GM23338 (cell line): Measurements from ENCODE around the gene KIAA0513. TPM values are rescaled to one million over a fixed set of nuclear protein-coding genes. Genes with fewer than 3 reads are reported as not detected.
A peak's percentile ranks its signal among the peaks of the same experiment; 100 is the strongest.

ENCODE experiments used
- ATAC-seq: fragments of 200-7000 bp; cut with Tn5 transposase; 3 replicates; pipeline ENCODE4 v1.9.1; 2020
- DNase-seq: peaks from one replicate; pipeline ENCODE4 v3.0.0-alpha.2; 2015; ENCODE audit warnings: low spot score
- H2AFZ ChIP-seq: fragments of 200-600 bp; sonication (generic); 2 replicates; pipeline ENCODE4 v1.8.0; 2016; ENCODE audit warnings: antibody characterized with exemption, mild to moderate bottlenecking, moderate library complexity
- H3F3A ChIP-seq: fragments of 200-600 bp; sonication (generic); replicated peaks from 2 replicates; pipeline ENCODE4 v1.8.0; 2017; ENCODE audit warnings: antibody characterized with exemption, mixed run types, low read depth
- H3K27ac ChIP-seq: fragments of 200-600 bp; sonication (generic); 2 replicates; pipeline ENCODE4 v1.6.1; 2016; ENCODE audit warnings: low read depth
- H3K27me3 ChIP-seq: fragments of 200-600 bp; sonication (generic); 2 replicates; pipeline ENCODE4 v1.8.0; 2016; ENCODE audit warnings: mild to moderate bottlenecking, mixed run types, moderate library complexity; ENCODE audit not compliant: insufficient read depth
- H3K36me3 ChIP-seq: fragments of 200-600 bp; sonication (generic); 2 replicates; pipeline ENCODE4 v1.8.0; 2016; ENCODE audit warnings: mild to moderate bottlenecking; ENCODE audit not compliant: insufficient read depth
- H3K4me1 ChIP-seq: fragments of 200-600 bp; sonication (generic); 2 replicates; pipeline ENCODE4 v1.8.0; 2016; ENCODE audit warnings: mild to moderate bottlenecking, moderate library complexity; ENCODE audit not compliant: insufficient read depth
- H3K4me2 ChIP-seq: fragments of 200-600 bp; sonication (generic); 2 replicates; pipeline ENCODE4 v1.7.1; 2017; ENCODE audit warnings: mixed run types
- H3K4me3 ChIP-seq: fragments of 200-600 bp; sonication (generic); 2 replicates; pipeline ENCODE4 v1.6.1; 2016; ENCODE audit warnings: mixed run types
- H3K79me2 ChIP-seq: fragments of 200-600 bp; sonication (generic); replicated peaks from 2 replicates; pipeline ENCODE4 v1.8.0; 2017; ENCODE audit warnings: mild to moderate bottlenecking; ENCODE audit not compliant: insufficient read depth
- H3K9me2 ChIP-seq: fragments of 200-600 bp; sonication (generic); 2 replicates; pipeline ENCODE4 v1.8.0; 2017; ENCODE audit not compliant: insufficient read depth
- H4K20me1 ChIP-seq: fragments of 200-600 bp; sonication (generic); replicated peaks from 2 replicates; pipeline ENCODE4 v1.8.0; 2017; ENCODE audit warnings: mild to moderate bottlenecking; ENCODE audit not compliant: insufficient read depth
- H3K27ac Mint-ChIP-seq: 2 replicates; pipeline ENCODE4 v1.8.0; 2020; ENCODE audit warnings: inconsistent platforms, mild to moderate bottlenecking, moderate library complexity, mixed read lengths
- H3K27me3 Mint-ChIP-seq: 3 replicates; pipeline ENCODE4 v1.8.0; 2022; ENCODE audit warnings: low read depth, mild to moderate bottlenecking, moderate library complexity, mixed read lengths, inconsistent platforms; ENCODE audit not compliant: insufficient read depth, poor library complexity
- H3K36me3 Mint-ChIP-seq: 3 replicates; pipeline ENCODE4 v1.8.0; 2021; ENCODE audit warnings: low read depth, mild to moderate bottlenecking, inconsistent platforms, moderate library complexity, mixed read lengths
- H3K4me1 Mint-ChIP-seq: 3 replicates; pipeline ENCODE4 v1.8.0; 2020; ENCODE audit warnings: mild to moderate bottlenecking, inconsistent platforms, mixed read lengths
- H3K4me3 Mint-ChIP-seq: 3 replicates; pipeline ENCODE4 v1.8.0; 2021; ENCODE audit warnings: moderate library complexity, mild to moderate bottlenecking, inconsistent platforms, mixed read lengths
- H3K9me3 Mint-ChIP-seq: 3 replicates; pipeline ENCODE4 v1.8.0; 2020; ENCODE audit warnings: moderate library complexity, mild to moderate bottlenecking, inconsistent platforms, mixed read lengths
- CREB1 ChIP-seq: fragments of 250-450 bp; sonication (Bioruptor Pico); IDR thresholded peaks from 2 replicates; pipeline ENCODE4 v1.5.0; 2020; ENCODE audit warnings: low read depth, mild to moderate bottlenecking, moderate library complexity
- CTCF ChIP-seq, 2 experiments: fragments of 200-600 bp in 1 of 2; sonication (generic) in 1 of 2; conservative IDR thresholded peaks; 2 replicates each; pipeline versions ENCODE4 v1.5.1 to v1.6.1; 2016 to 2017; ENCODE audit warnings: antibody characterized with exemption in 2 of 2, low read depth in 2 of 2, mild to moderate bottlenecking in 2 of 2, moderate library complexity in 1 of 2
- ETS1 ChIP-seq: IDR thresholded peaks from 2 replicates; pipeline ENCODE4 v1.6.1; 2016; ENCODE audit warnings: antibody characterized with exemption
- EZH2phosphoT487 ChIP-seq: fragments of 200-600 bp; sonication (generic); IDR thresholded peaks from one replicate; pipeline ENCODE4 v1.8.1; 2018; ENCODE audit warnings: antibody characterized with exemption; ENCODE audit not compliant: unreplicated experiment
- JUNB ChIP-seq: IDR thresholded peaks from one replicate; pipeline ENCODE4 v1.6.1; 2016; ENCODE audit warnings: antibody characterized with exemption; ENCODE audit not compliant: unreplicated experiment
- NANOG ChIP-seq: IDR thresholded peaks from 2 replicates; pipeline ENCODE4 v1.6.1; 2016; ENCODE audit warnings: antibody characterized with exemption, borderline replicate concordance
- POLR2AphosphoS5 ChIP-seq: IDR thresholded peaks from 2 replicates; pipeline ENCODE4 v1.6.1; 2016; ENCODE audit warnings: antibody characterized with exemption, low read depth
- ZNF114 ChIP-seq: fragments of 250-450 bp; sonication (Bioruptor Pico); IDR thresholded peaks from 2 replicates; pipeline ENCODE4 v1.5.0; 2020; ENCODE audit warnings: mild to moderate bottlenecking, moderate library complexity
- ZNF331 ChIP-seq: fragments of 250-450 bp; sonication (Bioruptor Pico); IDR thresholded peaks from 2 replicates; pipeline ENCODE4 v1.5.0; 2020; ENCODE audit warnings: low read depth, mild to moderate bottlenecking, moderate library complexity
- polyA plus RNA-seq: library from polyadenylated mRNA; unstranded; fragments of >200 nt; fragmentation: Nextera tagmentation; extraction: Ambion mirVana; gene quantifications from 2 replicates; pipeline ENCODE4 v1.2.1, GENCODE V29; 2016
- total RNA-seq: library from RNA; depleted of rRNA; stranded (reverse); fragments of >200 nt; shearing (Covaris generic); gene quantifications from 2 replicates; pipeline ENCODE4 v1.2.3, GENCODE V29; 2014
- TF ChIP-seq, protein P1 (sequence below): fragments of 250-450 bp; sonication (Bioruptor Pico); IDR thresholded peaks from 2 replicates; pipeline ENCODE4 v1.5.0; 2020; ENCODE audit warnings: mild to moderate bottlenecking, moderate library complexity

Gene KIAA0513
- total and polyA plus RNA-seq, 2 experiments from 2014 or later, result 2.1 to 8.7 TPM

GRCh38 chr16:85074225-85074914 is 46.8 kb downstream of the KIAA0513 start (continued):
- TF ChIP-seq POLR2AphosphoS5 (no peak), JUNB (no peak), CTCF (conservative IDR thresholded peaks at IDR 0.05; ENCODE audit: low read depth in 2 of 2) (no peak), ETS1 (no peak), NANOG (no peak)

- Histone ChIP-seq H4K20me1 (no peaks in the 10 kb centered on the region; the same call in 1 of the 2 replicates), H2AFZ (no peak overlapping the region), H3K27me3 (no peaks in the 10 kb centered on the region), H3K79me2 (no peaks in the 10 kb centered on the region), H3K4me2 (no peak overlapping the region), H3K27ac (no peak overlapping the region), H3K9me2 (no peaks in the 10 kb centered on the region), H3K36me3 (no peaks in the 10 kb centered on the region), H3K4me1 (no peaks in the 10 kb centered on the region; the same call in 1 of the 2 replicates), H3F3A (no peaks in the 10 kb centered on the region), H3K4me3 (no peak overlapping the region)
- Mint-ChIP-seq H3K4me3 (no peak overlapping the region), H3K27me3 (peaks cover 22% of the 10 kb centered on the region), H3K36me3 (peaks cover 4% of the 10 kb centered on the region; the same call in 1 of the 3 replicates), H3K4me1 (peaks cover 13% of the 10 kb centered on the region), H3K27ac (no peak overlapping the region), H3K9me3 (no peaks in the 10 kb centered on the region)
- DNase-seq (peak; percentile 74), ATAC-seq (peak; percentile 83)
- TF ChIP-seq ZNF331 (CRISPR knock-in tag) (no peak), EZH2phosphoT487 (no peak), NANOG (no peak), ZNF114 (CRISPR knock-in tag) (no peak), POLR2AphosphoS5 (no peak), ETS1 (no peak), CTCF (conservative IDR thresholded peaks at IDR 0.05; ENCODE audit: low read depth in 2 of 2) (no peak), CREB1 (no peak), JUNB (no peak)
- TF ChIP-seq, protein P1, sequence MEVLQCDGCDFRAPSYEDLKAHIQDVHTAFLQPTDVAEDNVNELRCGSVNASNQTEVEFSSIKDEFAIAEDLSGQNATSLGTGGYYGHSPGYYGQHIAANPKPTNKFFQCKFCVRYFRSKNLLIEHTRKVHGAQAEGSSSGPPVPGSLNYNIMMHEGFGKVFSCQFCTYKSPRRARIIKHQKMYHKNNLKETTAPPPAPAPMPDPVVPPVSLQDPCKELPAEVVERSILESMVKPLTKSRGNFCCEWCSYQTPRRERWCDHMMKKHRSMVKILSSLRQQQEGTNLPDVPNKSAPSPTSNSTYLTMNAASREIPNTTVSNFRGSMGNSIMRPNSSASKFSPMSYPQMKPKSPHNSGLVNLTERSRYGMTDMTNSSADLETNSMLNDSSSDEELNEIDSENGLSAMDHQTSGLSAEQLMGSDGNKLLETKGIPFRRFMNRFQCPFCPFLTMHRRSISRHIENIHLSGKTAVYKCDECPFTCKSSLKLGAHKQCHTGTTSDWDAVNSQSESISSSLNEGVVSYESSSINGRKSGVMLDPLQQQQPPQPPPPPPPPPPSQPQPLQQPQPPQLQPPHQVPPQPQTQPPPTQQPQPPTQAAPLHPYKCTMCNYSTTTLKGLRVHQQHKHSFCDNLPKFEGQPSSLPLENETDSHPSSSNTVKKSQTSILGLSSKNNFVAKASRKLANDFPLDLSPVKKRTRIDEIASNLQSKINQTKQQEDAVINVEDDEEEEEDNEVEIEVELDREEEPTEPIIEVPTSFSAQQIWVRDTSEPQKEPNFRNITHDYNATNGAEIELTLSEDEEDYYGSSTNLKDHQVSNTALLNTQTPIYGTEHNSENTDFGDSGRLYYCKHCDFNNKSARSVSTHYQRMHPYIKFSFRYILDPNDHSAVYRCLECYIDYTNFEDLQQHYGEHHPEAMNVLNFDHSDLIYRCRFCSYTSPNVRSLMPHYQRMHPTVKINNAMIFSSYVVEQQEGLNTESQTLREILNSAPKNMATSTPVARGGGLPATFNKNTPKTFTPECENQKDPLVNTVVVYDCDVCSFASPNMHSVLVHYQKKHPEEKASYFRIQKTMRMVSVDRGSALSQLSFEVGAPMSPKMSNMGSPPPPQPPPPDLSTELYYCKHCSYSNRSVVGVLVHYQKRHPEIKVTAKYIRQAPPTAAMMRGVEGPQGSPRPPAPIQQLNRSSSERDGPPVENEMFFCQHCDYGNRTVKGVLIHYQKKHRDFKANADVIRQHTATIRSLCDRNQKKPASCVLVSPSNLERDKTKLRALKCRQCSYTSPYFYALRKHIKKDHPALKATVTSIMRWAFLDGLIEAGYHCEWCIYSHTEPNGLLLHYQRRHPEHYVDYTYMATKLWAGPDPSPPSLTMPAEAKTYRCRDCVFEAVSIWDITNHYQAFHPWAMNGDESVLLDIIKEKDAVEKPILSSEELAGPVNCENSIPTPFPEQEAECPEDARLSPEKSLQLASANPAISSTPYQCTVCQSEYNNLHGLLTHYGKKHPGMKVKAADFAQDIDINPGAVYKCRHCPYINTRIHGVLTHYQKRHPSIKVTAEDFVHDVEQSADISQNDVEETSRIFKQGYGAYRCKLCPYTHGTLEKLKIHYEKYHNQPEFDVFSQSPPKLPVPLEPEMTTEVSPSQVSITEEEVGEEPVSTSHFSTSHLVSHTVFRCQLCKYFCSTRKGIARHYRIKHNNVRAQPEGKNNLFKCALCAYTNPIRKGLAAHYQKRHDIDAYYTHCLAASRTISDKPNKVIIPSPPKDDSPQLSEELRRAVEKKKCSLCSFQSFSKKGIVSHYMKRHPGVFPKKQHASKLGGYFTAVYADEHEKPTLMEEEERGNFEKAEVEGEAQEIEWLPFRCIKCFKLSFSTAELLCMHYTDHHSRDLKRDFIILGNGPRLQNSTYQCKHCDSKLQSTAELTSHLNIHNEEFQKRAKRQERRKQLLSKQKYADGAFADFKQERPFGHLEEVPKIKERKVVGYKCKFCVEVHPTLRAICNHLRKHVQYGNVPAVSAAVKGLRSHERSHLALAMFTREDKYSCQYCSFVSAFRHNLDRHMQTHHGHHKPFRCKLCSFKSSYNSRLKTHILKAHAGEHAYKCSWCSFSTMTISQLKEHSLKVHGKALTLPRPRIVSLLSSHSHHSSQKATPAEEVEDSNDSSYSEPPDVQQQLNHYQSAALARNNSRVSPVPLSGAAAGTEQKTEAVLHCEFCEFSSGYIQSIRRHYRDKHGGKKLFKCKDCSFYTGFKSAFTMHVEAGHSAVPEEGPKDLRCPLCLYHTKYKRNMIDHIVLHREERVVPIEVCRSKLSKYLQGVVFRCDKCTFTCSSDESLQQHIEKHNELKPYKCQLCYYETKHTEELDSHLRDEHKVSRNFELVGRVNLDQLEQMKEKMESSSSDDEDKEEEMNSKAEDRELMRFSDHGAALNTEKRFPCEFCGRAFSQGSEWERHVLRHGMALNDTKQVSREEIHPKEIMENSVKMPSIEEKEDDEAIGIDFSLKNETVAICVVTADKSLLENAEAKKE, result no peak
Measured at GRCh38 chr16:85075236-85075924, 47.8 kb downstream of the KIAA0513 start.
